ENCODE data around the gene CEACAM19. TPM values are rescaled to one million over a fixed set of nuclear protein-coding genes. Genes with fewer than 3 reads are reported as not detected.
A peak's percentile ranks its signal among the peaks of the same experiment; 100 is the strongest.
"Not testable (repeated sequence)": the region's sequence is repeated elsewhere in the genome, so short reads cannot be mapped to it uniquely, and the experiment has no call there.

CEACAM19 gene
- total RNA-seq, 1 experiment from 2014 or later = not detected

GRCh38 chr19:44718441-44719261 lies 47.4 kb downstream of the CEACAM19 start:
- peaks cover 7% of the 10 kb centered on the region for H3K9me3 ChIP-seq (ENCODE audit: low read length)
- no peaks in the 10 kb centered on the region for H3K36me3 ChIP-seq (ENCODE audit: insufficient read depth, low read length)
- no peak for DNase-seq
- no peaks in the 10 kb centered on the region for H3K9me2 ChIP-seq (replicated peaks; ENCODE audit: insufficient read depth, low read length)
- H3K27ac ChIP-seq (ENCODE audit: low read length) = no peak overlapping the region
- no peak overlapping the region for H3K4me2 ChIP-seq (ENCODE audit: low read depth, low read length, poor library complexity, severe bottlenecking)
- H2AFZ ChIP-seq (ENCODE audit: low read length) = no peak overlapping the region
- H3K4me1 ChIP-seq (ENCODE audit: low read length) = peaks cover 5% of the 10 kb centered on the region
- no peak overlapping the region for H3K9ac ChIP-seq (ENCODE audit: low read length)
- no peaks in the 10 kb centered on the region for H3K79me2 ChIP-seq (ENCODE audit: low read length)
- no peak overlapping the region for H3K4me3 ChIP-seq (ENCODE audit: low read length)
- H3K27me3 ChIP-seq (ENCODE audit: low read length) = no peaks in the 10 kb centered on the region
- H4K20me1 ChIP-seq (ENCODE audit: insufficient read depth, low read depth, low read length) = no peaks in the 10 kb centered on the region

GRCh38 chr19:44719262-44719701 lies 48.0 kb downstream of the CEACAM19 start:
- no peak overlapping the region for H3K9ac ChIP-seq (ENCODE audit: low read length)

GRCh38 chr19:44720396-44720795 lies 49.1 kb downstream of the CEACAM19 start:
- H3K27ac ChIP-seq (ENCODE audit: low read length); H3K4me3 ChIP-seq (ENCODE audit: low read length); H3K9me3 ChIP-seq (ENCODE audit: low read length); DNase-seq; H3K9me2 ChIP-seq (replicated peaks; ENCODE audit: insufficient read depth, low read length); H2AFZ ChIP-seq (ENCODE audit: low read length); H4K20me1 ChIP-seq (ENCODE audit: insufficient read depth, low read depth, low read length); H3K27me3 ChIP-seq (ENCODE audit: low read length); H3K9ac ChIP-seq (ENCODE audit: low read length); H3K79me2 ChIP-seq (ENCODE audit: low read length); H3K36me3 ChIP-seq (ENCODE audit: insufficient read depth, low read length); H3K4me1 ChIP-seq (ENCODE audit: low read length); H3K4me2 ChIP-seq (ENCODE audit: low read depth, low read length, poor library complexity, severe bottlenecking): not testable (repeated sequence)

More at GRCh38 chr19:44719262-44719701, 48.0 kb downstream of the CEACAM19 start:
- Histone ChIP-seq H3K4me1 (ENCODE audit: low read length) (peaks cover 5% of the 10 kb centered on the region), H3K27ac (ENCODE audit: low read length) (no peak overlapping the region), H3K9me3 (ENCODE audit: low read length) (peaks cover 7% of the 10 kb centered on the region), H3K36me3 (ENCODE audit: insufficient read depth, low read length) (no peaks in the 10 kb centered on the region), H3K79me2 (ENCODE audit: low read length) (no peaks in the 10 kb centered on the region), H3K4me3 (ENCODE audit: low read length) (no peak overlapping the region), H2AFZ (ENCODE audit: low read length) (no peak overlapping the region), H3K27me3 (ENCODE audit: low read length) (no peaks in the 10 kb centered on the region), H3K9me2 (replicated peaks; ENCODE audit: insufficient read depth, low read length) (no peaks in the 10 kb centered on the region), H4K20me1 (ENCODE audit: insufficient read depth, low read depth, low read length) (no peaks in the 10 kb centered on the region), H3K4me2 (ENCODE audit: low read depth, low read length, poor library complexity, severe bottlenecking) (no peak overlapping the region)
- no peak for DNase-seq

GRCh38 chr19:44720945-44721344 lies 49.7 kb downstream of the CEACAM19 start:
- Histone ChIP-seq H3K79me2 (ENCODE audit: low read length) (no peaks in the 10 kb centered on the region), H3K9me2 (replicated peaks; ENCODE audit: insufficient read depth, low read length) (no peaks in the 10 kb centered on the region), H3K9ac (ENCODE audit: low read length) (no peak overlapping the region), H3K4me1 (ENCODE audit: low read length) (peaks cover 5% of the 10 kb centered on the region), H3K27me3 (ENCODE audit: low read length) (no peaks in the 10 kb centered on the region), H3K4me2 (ENCODE audit: low read depth, low read length, poor library complexity, severe bottlenecking) (no peak overlapping the region), H4K20me1 (ENCODE audit: insufficient read depth, low read depth, low read length) (no peaks in the 10 kb centered on the region), H3K27ac (ENCODE audit: low read length) (no peak overlapping the region), H3K36me3 (ENCODE audit: insufficient read depth, low read length) (no peaks in the 10 kb centered on the region), H2AFZ (ENCODE audit: low read length) (no peak overlapping the region), H3K9me3 (ENCODE audit: low read length) (no peaks in the 10 kb centered on the region), H3K4me3 (ENCODE audit: low read length) (no peak overlapping the region)
- DNase-seq = no peak

GRCh38 chr19:44721369-44721768 lies 50.1 kb downstream of the CEACAM19 start:
- not testable (repeated sequence) for DNase-seq; H3K9me2 ChIP-seq (replicated peaks; ENCODE audit: insufficient read depth, low read length); H3K9me3 ChIP-seq (ENCODE audit: low read length); H3K4me2 ChIP-seq (ENCODE audit: low read depth, low read length, poor library complexity, severe bottlenecking); H3K27me3 ChIP-seq (ENCODE audit: low read length); H3K79me2 ChIP-seq (ENCODE audit: low read length); H2AFZ ChIP-seq (ENCODE audit: low read length); H3K36me3 ChIP-seq (ENCODE audit: insufficient read depth, low read length); H3K27ac ChIP-seq (ENCODE audit: low read length); H3K4me1 ChIP-seq (ENCODE audit: low read length); H4K20me1 ChIP-seq (ENCODE audit: insufficient read depth, low read depth, low read length); H3K9ac ChIP-seq (ENCODE audit: low read length); H3K4me3 ChIP-seq (ENCODE audit: low read length)

GRCh38 chr19:44722131-44723121 lies 51.1 kb downstream of the CEACAM19 start:
- H3K36me3 ChIP-seq (ENCODE audit: insufficient read depth, low read length) = no peaks in the 10 kb centered on the region
- no peak for DNase-seq
- H2AFZ ChIP-seq (ENCODE audit: low read length) = no peak overlapping the region
- H3K4me2 ChIP-seq (ENCODE audit: low read depth, low read length, poor library complexity, severe bottlenecking) = no peak overlapping the region
- H3K27me3 ChIP-seq (ENCODE audit: low read length) = no peaks in the 10 kb centered on the region
- H3K9ac ChIP-seq (ENCODE audit: low read length) = no peak overlapping the region
- no peak overlapping the region for H3K27ac ChIP-seq (ENCODE audit: low read length)
- H3K79me2 ChIP-seq (ENCODE audit: low read length) = no peaks in the 10 kb centered on the region
- H4K20me1 ChIP-seq (ENCODE audit: insufficient read depth, low read depth, low read length) = no peaks in the 10 kb centered on the region
- H3K4me1 ChIP-seq (ENCODE audit: low read length) = peaks cover 5% of the 10 kb centered on the region
- H3K9me2 ChIP-seq (replicated peaks; ENCODE audit: insufficient read depth, low read length) = no peaks in the 10 kb centered on the region
- no peak overlapping the region for H3K4me3 ChIP-seq (ENCODE audit: low read length)
- H3K9me3 ChIP-seq (ENCODE audit: low read length) = no peaks in the 10 kb centered on the region

- Histone ChIP-seq H3K4me3 (ENCODE audit: low read length) (no peak overlapping the region), H3K27me3 (ENCODE audit: low read length) (no peaks in the 10 kb centered on the region), H3K9me2 (replicated peaks; ENCODE audit: insufficient read depth, low read length) (no peaks in the 10 kb centered on the region), H2AFZ (ENCODE audit: low read length) (no peak overlapping the region), H4K20me1 (ENCODE audit: insufficient read depth, low read depth, low read length) (no peaks in the 10 kb centered on the region), H3K4me1 (ENCODE audit: low read length) (peaks cover 5% of the 10 kb centered on the region), H3K9ac (ENCODE audit: low read length) (no peak overlapping the region), H3K36me3 (ENCODE audit: insufficient read depth, low read length) (no peaks in the 10 kb centered on the region), H3K4me2 (ENCODE audit: low read depth, low read length, poor library complexity, severe bottlenecking) (no peak overlapping the region), H3K9me3 (ENCODE audit: low read length) (no peaks in the 10 kb centered on the region), H3K27ac (ENCODE audit: low read length) (no peak overlapping the region), H3K79me2 (ENCODE audit: low read length) (no peaks in the 10 kb centered on the region)
- no peak for DNase-seq
Measured at GRCh38 chr19:44723299-44723951, 52.1 kb downstream of the CEACAM19 start.

- no peaks in the 10 kb centered on the region for H3K27me3 ChIP-seq (ENCODE audit: low read length)
- H3K79me2 ChIP-seq (ENCODE audit: low read length) = no peaks in the 10 kb centered on the region
- no peaks in the 10 kb centered on the region for H3K9me2 ChIP-seq (replicated peaks; ENCODE audit: insufficient read depth, low read length)
- no peak overlapping the region for H3K4me3 ChIP-seq (ENCODE audit: low read length)
- peak; percentile 88 for DNase-seq
- H4K20me1 ChIP-seq (ENCODE audit: insufficient read depth, low read depth, low read length) = no peaks in the 10 kb centered on the region
- H3K9me3 ChIP-seq (ENCODE audit: low read length) = no peaks in the 10 kb centered on the region
- peaks cover 5% of the 10 kb centered on the region for H3K4me1 ChIP-seq (ENCODE audit: low read length)
- H3K27ac ChIP-seq (ENCODE audit: low read length) = no peak overlapping the region
- no peak overlapping the region for H3K4me2 ChIP-seq (ENCODE audit: low read depth, low read length, poor library complexity, severe bottlenecking)
- no peak overlapping the region for H2AFZ ChIP-seq (ENCODE audit: low read length)
- no peak overlapping the region for H3K9ac ChIP-seq (ENCODE audit: low read length)
- H3K36me3 ChIP-seq (ENCODE audit: insufficient read depth, low read length) = no peaks in the 10 kb centered on the region
Measured at GRCh38 chr19:44723952-44724319, 52.7 kb downstream of the CEACAM19 start.

Measured in Karpas-422 (cell line).